SK-N-SH (cell line): ENCODE measurements around the gene TTC28. TPM values are rescaled to one million over a fixed set of nuclear protein-coding genes. Genes with fewer than 3 reads are reported as not detected.
A peak's percentile ranks its signal among the peaks of the same experiment; 100 is the strongest.

Source experiments
- CTCF ChIA-PET: fragments of 300-600, 350-600 bp; formaldehyde crosslinking; extraction: SDS; loops from one replicate; lab custom pipeline; 2021; lab: Yijun Ruan, JAX
- POLR2A ChIA-PET: fragments of 350-600 bp; sonication (Branson Sonifier 250); formaldehyde crosslinking; extraction: SDS; loops from one replicate; lab custom pipeline; 2020; ENCODE audit warnings: antibody characterized with exemption, inconsistent platforms; lab: Yijun Ruan, JAX
- DNase-seq: peaks from one replicate; pipeline ENCODE4 v3.0.0; 2012
- H2AFZ ChIP-seq: fragments of 200-600 bp; sonication (generic); 2 replicates; pipeline ENCODE4 v1.8.1; 2016; ENCODE audit warnings: antibody characterized with exemption, mild to moderate bottlenecking, low read depth
- H3F3A ChIP-seq: fragments of 200-600 bp; sonication (generic); replicated peaks from 2 replicates; pipeline ENCODE3; 2016; ENCODE audit warnings: antibody characterized with exemption, mild to moderate bottlenecking; ENCODE audit not compliant: insufficient read depth
- H3K27ac ChIP-seq, 2 experiments: fragments of 200-500 bp in 1 of 2; fragments of 200-600 bp in 1 of 2; sonication (Bioruptor generic) in 1 of 2; sonication (generic), shearing (Covaris generic) in 1 of 2; 2 replicates each; pipeline versions ENCODE4 v1.5.1 to v1.6.1; 2014 to 2016; ENCODE audit warnings: low read depth in 2 of 2, inconsistent platforms in 1 of 2, low read length in 1 of 2, mild to moderate bottlenecking in 1 of 2, mixed read lengths in 1 of 2
- H3K27me3 ChIP-seq: fragments of 200-600 bp; sonication (generic), shearing (Covaris generic); 2 replicates; pipeline ENCODE4 v1.6.1; 2016; ENCODE audit warnings: mixed run types; ENCODE audit not compliant: insufficient read depth
- H3K36me3 ChIP-seq, 2 experiments: fragments of 200-500 bp in 1 of 2; fragments of 200-600 bp in 1 of 2; sonication (Bioruptor generic) in 1 of 2; sonication (generic) in 1 of 2; replicated peaks in 1 of 2; 2 replicates each; pipeline versions ENCODE3 to v1.5.1; 2014 to 2016; ENCODE audit warnings: low read length in 1 of 2, mild to moderate bottlenecking in 1 of 2; ENCODE audit not compliant: insufficient read depth in 2 of 2, control insufficient read depth in 1 of 2
- H3K4me1 ChIP-seq, 2 experiments: fragments of 200-500 bp in 1 of 2; fragments of 200-600 bp in 1 of 2; sonication (Bioruptor generic) in 1 of 2; sonication (generic), shearing (Covaris generic) in 1 of 2; 2 replicates each; pipeline versions ENCODE4 v1.5.1 to v1.6.1; 2014 to 2016; ENCODE audit warnings: low read depth in 1 of 2, low read length in 1 of 2, mixed run types in 1 of 2; ENCODE audit not compliant: insufficient read depth in 2 of 2, control insufficient read depth in 1 of 2
- H3K4me2 ChIP-seq: fragments of 200-600 bp; sonication (generic), shearing (Covaris generic); 2 replicates; pipeline ENCODE4 v1.6.1; 2017; ENCODE audit warnings: mixed run types
- H3K4me3 ChIP-seq, 2 experiments: fragments of 200-500 bp in 1 of 2; fragments of 200-600 bp in 1 of 2; sonication (Bioruptor generic) in 1 of 2; sonication (generic), shearing (Covaris generic) in 1 of 2; 2 replicates each; pipeline versions ENCODE4 v1.5.1 to v1.8.1; 2014 to 2016; ENCODE audit warnings: low read depth in 2 of 2, inconsistent platforms in 1 of 2, low read length in 1 of 2, mild to moderate bottlenecking in 1 of 2, mixed read lengths in 1 of 2, moderate library complexity in 1 of 2
- H3K79me2 ChIP-seq: fragments of 200-600 bp; sonication (generic); 2 replicates; pipeline ENCODE4 v1.8.1; 2017; ENCODE audit warnings: mild to moderate bottlenecking; ENCODE audit not compliant: insufficient read depth
- H3K9ac ChIP-seq: fragments of 200-600 bp; sonication (generic); 2 replicates; pipeline ENCODE4 v1.6.1; 2017; ENCODE audit warnings: mixed run types
- H3K9me2 ChIP-seq: fragments of 200-600 bp; sonication (generic); 2 replicates; pipeline ENCODE4 v1.6.1; 2017; ENCODE audit warnings: mixed run types
- H3K9me3 ChIP-seq: fragments of 200-600 bp; sonication (generic); 2 replicates; pipeline ENCODE4 v1.6.1; 2017; ENCODE audit warnings: mixed run types, mild to moderate bottlenecking, moderate library complexity
- H4K20me1 ChIP-seq: fragments of 200-600 bp; sonication (generic); 2 replicates; pipeline ENCODE4 v1.6.1; 2017; ENCODE audit warnings: mild to moderate bottlenecking, mixed run types; ENCODE audit not compliant: insufficient read depth
- CTCF ChIP-seq: fragments of 200-600 bp; sonication (generic); IDR thresholded peaks from 2 replicates; pipeline ENCODE4 v1.6.1; 2017; ENCODE audit warnings: antibody characterized with exemption, mild to moderate bottlenecking, moderate library complexity
- EZH2phosphoT487 ChIP-seq: fragments of 200-600 bp; sonication (generic); IDR thresholded peaks from 2 replicates; pipeline ENCODE4 v1.6.1; 2017; ENCODE audit warnings: low read depth, mixed run types, mild to moderate bottlenecking, antibody characterized with exemption, moderate library complexity, borderline replicate concordance
- FOXJ3 ChIP-seq: sonication (generic); formaldehyde crosslinking; IDR thresholded peaks from 2 replicates; pipeline ENCODE4 v1.5.1; 2020; ENCODE audit warnings: mild to moderate bottlenecking, missing genetic modification reagents
- GATA2 ChIP-seq: sonication (generic); formaldehyde crosslinking; IDR thresholded peaks from 2 replicates; pipeline ENCODE4 v1.5.0; 2020; ENCODE audit warnings: mild to moderate bottlenecking, missing genetic modification reagents
- NFIC ChIP-seq: IDR thresholded peaks from 2 replicates; pipeline ENCODE4 v1.4.0; 2012; ENCODE audit warnings: borderline replicate concordance
- REST ChIP-seq: IDR thresholded peaks from 2 replicates; pipeline ENCODE4 v1.6.1; 2012; ENCODE audit warnings: mild to moderate bottlenecking, low read depth, low read length, moderate library complexity
- RFX5 ChIP-seq: IDR thresholded peaks from 2 replicates; pipeline ENCODE4 v1.6.1; 2012; ENCODE audit warnings: mild to moderate bottlenecking, improper control_type of control experiment, low read length
- RXRA ChIP-seq: IDR thresholded peaks from 2 replicates; pipeline ENCODE4 v1.4.0; 2012; ENCODE audit warnings: low read depth, mild to moderate bottlenecking, borderline replicate concordance
- SMC3 ChIP-seq: IDR thresholded peaks from 2 replicates; pipeline ENCODE4 v1.6.1; 2012; ENCODE audit warnings: low read depth, low read length, improper control_type of control experiment
- TAF1 ChIP-seq: IDR thresholded peaks from 2 replicates; pipeline ENCODE4 v1.6.1; 2012; ENCODE audit warnings: low read depth, mild to moderate bottlenecking, low read length, moderate library complexity, borderline replicate concordance
- WGBS: methylation state at CpG from one replicate; pipeline ENCODE4 v1.1.6; 2017; ENCODE audit warnings: low lambda C conversion rate; 5-methylcytosine and 5-hydroxymethylcytosine counted together
- polyA plus RNA-seq, 3 experiments: library from polyadenylated mRNA; depleted of rRNA; stranded (reverse); fragments of >200 nt; gene quantifications; 2 replicates each; pipeline ENCODE4 v1.2.3, GENCODE V29; 2012

The TTC28 gene
- polyA plus RNA-seq, 1 of the 3 experiments (the other 2 are of a cell fraction), result 5.9 TPM

- ChIA-PET CTCF (interaction anchor here (1.7 kb wide), 1 partner anchor 14 kb away, joined by 5 read pairs; no protein-coding TSS in a partner anchor), POLR2A (no interaction called here)
- Histone ChIP-seq H2AFZ (no peak overlapping the region), H3K9ac (no peak overlapping the region), H3K27me3 (no peaks in the 10 kb centered on the region), H3K9me2 (no peaks in the 10 kb centered on the region), H3K79me2 (no peaks in the 10 kb centered on the region), H3K4me1 (peaks cover 3 to 38% of the 10 kb centered on the region in 2 experiments; a peak in 3 of 4 replicates), H3K27ac (peak overlapping the region in 1 of 2 experiments; percentile 82; a peak in 2 of 4 replicates), H3F3A (peaks cover 7% of the 10 kb centered on the region), H3K9me3 (no peaks in the 10 kb centered on the region), H3K4me2 (no peak overlapping the region), H4K20me1 (no peaks in the 10 kb centered on the region; the same call in 1 of the 2 replicates), H3K36me3 (no peaks in the 10 kb centered on the region), H3K4me3 (no peak overlapping the region)
- no peak for TF ChIP-seq RFX5
- no peak for TF ChIP-seq GATA2 (CRISPR knock-in tag)
- TF ChIP-seq TAF1, result no peak
- TF ChIP-seq SMC3, result no peak
- TF ChIP-seq RXRA, result no peak
- TF ChIP-seq EZH2phosphoT487, result no peak
- TF ChIP-seq NFIC, result no peak
- TF ChIP-seq REST, result no peak
- no peak for TF ChIP-seq FOXJ3
- TF ChIP-seq CTCF, result no peak
- 87% methylated on average over 3 of the region's 3 CpGs for WGBS
- DNase-seq, result no peak
Observed at GRCh38 chr22:28222052-28222451, 457.6 kb downstream of the TTC28 start.
